Cardiac septum (tissue), 1 donor: ENCODE results near the gene RAB33B. TPM values are rescaled to one million over a fixed set of nuclear protein-coding genes. Genes with fewer than 3 reads are reported as not detected.

Experiments
- total RNA-seq: library from RNA; stranded (reverse); fragmentation: NEBNext Ultra II Directional; extraction: Animal tissue kit (Norgen Biotek cat#: 25700); gene quantifications from one replicate; pipeline ENCODE4 v1.2.1, GENCODE V29; 2021
- donor health status: DM: no; HTN: no; CAD: no.

The RAB33B gene
- total RNA-seq, 1 donor from 2014 or later, result 8.2 TPM

Other genes starting within 250 kb of the RAB33B start
- gene MGARP, start 173.9 kb upstream of the RAB33B start, total RNA-seq, result 0.81 TPM
- 37.9 TPM for gene NAA15, start 152.6 kb upstream of the RAB33B start, total RNA-seq
- gene NDUFC1, start 151.6 kb upstream of the RAB33B start, total RNA-seq, result 175 TPM
- 58.6 TPM for gene SETD7, start 102.1 kb downstream of the RAB33B start, total RNA-seq
- gene MGST2, start 211.7 kb downstream of the RAB33B start, total RNA-seq, result 90.7 TPM